Measurements from ENCODE around the gene FBXL7. TPM values are rescaled to one million over a fixed set of nuclear protein-coding genes. Genes with fewer than 3 reads are reported as not detected.

The FBXL7 gene
- total and polyA plus RNA-seq, 2 of the 8 experiments (the other 6 are each of a cell fraction or from before 2014, with no cell fraction given) = 17.7 to 17.8 TPM

GRCh38 chr5:15522187-15522520, 22.2 kb downstream of the FBXL7 start:
- Histone ChIP-seq H3K23ac (ENCODE audit: insufficient read length) (no peak overlapping the region), H3K79me2 (ENCODE audit: control insufficient read depth in 1 of 2, insufficient read depth in 2 of 2, low read length in 2 of 2) (peaks cover 0 to 58% of the 10 kb centered on the region in 2 experiments; a peak in 3 of 4 replicates), H2BK120ac (replicated peaks; ENCODE audit: low read depth, low read length) (no peak overlapping the region), H3K14ac (ENCODE audit: insufficient read length) (no peak overlapping the region), H2AK5ac (ENCODE audit: low read depth, low read length) (no peak overlapping the region), H3K4ac (replicated peaks; ENCODE audit: insufficient read length, low read depth, low read length) (no peak overlapping the region), H3K36me3 (ENCODE audit: control insufficient read depth in 2 of 4, insufficient read depth in 4 of 4, low read length in 3 of 4) (no peaks in the 10 kb centered on the region), H3K4me1 (replicated peaks in 1 of 4; ENCODE audit: control insufficient read depth in 3 of 4, insufficient read depth in 4 of 4, low read length in 3 of 4) (peaks cover 0 to 4% (median 0%) of the 10 kb centered on the region in 4 experiments; a peak in 3 of 7 replicates), H2BK12ac (ENCODE audit: low read depth, low read length) (no peak overlapping the region), H4K20me1 (replicated peaks in 1 of 2; ENCODE audit: control insufficient read depth in 1 of 2, insufficient read depth in 2 of 2, low read length in 2 of 2) (no peaks in the 10 kb centered on the region), H2BK15ac (ENCODE audit: low read length) (no peak overlapping the region), H3K56ac (replicated peaks; ENCODE audit: insufficient read length, low read depth, low read length) (no peak overlapping the region), H2AFZ (ENCODE audit: low read length) (no peak overlapping the region), H3K23me2 (ENCODE audit: low read depth, low read length) (no peaks in the 10 kb centered on the region; the same call in 1 of the 2 replicates), H4K8ac (ENCODE audit: extremely low read depth, insufficient read depth, low read length) (no peak overlapping the region), H4K91ac (replicated peaks; ENCODE audit: insufficient read length, low read length) (peak overlapping the region; percentile 58), H2BK5ac (ENCODE audit: low read depth, low read length) (no peak overlapping the region), H3K79me1 (ENCODE audit: low read depth, low read length) (peaks cover 6% of the 10 kb centered on the region; the same call in 1 of the 2 replicates), H4K5ac (ENCODE audit: insufficient read length, low read depth, low read length) (no peak overlapping the region), H3K27me3 (replicated peaks in 1 of 4; ENCODE audit: control insufficient read depth in 3 of 4, extremely low read depth in 1 of 4, insufficient read depth in 3 of 4, low read length in 3 of 4) (no peaks in the 10 kb centered on the region), H3K9ac (replicated peaks in 1 of 4; ENCODE audit: extremely low read depth in 1 of 4, low read depth in 3 of 4, low read length in 3 of 4) (no peak overlapping the region), H3K4me3 (ENCODE audit: extremely low read depth in 1 of 4, insufficient read depth in 2 of 4, low read depth in 3 of 4, low read length in 4 of 4) (no peak overlapping the region), H3K4me2 (ENCODE audit: insufficient read depth in 1 of 2, low read depth in 2 of 2, low read length in 2 of 2) (no peak overlapping the region), H3K9me3 (ENCODE audit: insufficient read depth in 2 of 2, low read depth in 1 of 2, low read length in 1 of 2) (no peaks in the 10 kb centered on the region), H3K18ac (ENCODE audit: extremely low read depth, low read length) (peak overlapping the region; percentile 17; the same call in 1 of the 2 replicates), H3K27ac (ENCODE audit: low read depth, low read length) (no peak overlapping the region), H2BK20ac (ENCODE audit: low read length) (no peak overlapping the region)
- CTCF ChIA-PET (ENCODE audit: partially characterized antibody) = interaction anchor here (1.4 to 2.0 kb wide), 4 partner anchors 10 to 161 kb away, joined by 3 to 8 read pairs (median 4); no protein-coding TSS in a partner anchor
- POLR2A ChIA-PET (ENCODE audit: partially characterized antibody) = no interaction called here
- FAIRE-seq = no peak
- 89% methylated on average over 3 of the region's 3 CpGs; no CpG with 5 or more reads in 1 of the 2 experiments for WGBS, 2 experiments (ENCODE audit: extremely low coverage in 1 of 2, insufficient coverage in 1 of 2, insufficient read length in 1 of 2, insufficient replicate concordance in 2 of 2, low coverage in 1 of 2, low lambda C conversion rate in 2 of 2, missing lambda C conversion rate in 1 of 2)
- no peak for TF ChIP-seq SIX5 (IDR thresholded peaks at IDR 0.05; ENCODE audit: low read depth, low read length)
- TF ChIP-seq SUZ12 (IDR thresholded peaks at IDR 0.05; ENCODE audit: low read length) = no peak
- TF ChIP-seq CEBPB (IDR thresholded peaks at IDR 0.05; ENCODE audit: low read depth, low read length) = no peak
- TF ChIP-seq EGR1 (IDR thresholded peaks at IDR 0.05; ENCODE audit: borderline replicate concordance, low read depth, low read length) = no peak
- TF ChIP-seq SP1 (IDR thresholded peaks at IDR 0.05; ENCODE audit: low read depth, low read length) = no peak
- no peak for TF ChIP-seq CHD2 (IDR thresholded peaks at IDR 0.05; ENCODE audit: low read length)
- TF ChIP-seq KDM4A (IDR thresholded peaks at IDR 0.05; ENCODE audit: low read depth, low read length, severe bottlenecking) = no peak
- TF ChIP-seq BRCA1 (IDR thresholded peaks at IDR 0.05; ENCODE audit: low read depth, low read length) = no peak
- no peak for TF ChIP-seq POU5F1 (IDR thresholded peaks at IDR 0.05; ENCODE audit: low read depth, low read length)
- no peak for TF ChIP-seq GABPA (IDR thresholded peaks at IDR 0.05; ENCODE audit: borderline replicate concordance, insufficient read depth, low read length)
- DNase-seq (ENCODE audit: low read depth in 1 of 2, low spot score in 2 of 2) = no peak

Data from H1 (cell line).